Activated naive CD4-positive, alpha-beta T cell treated with anti-CD3 and anti-CD28 coated beads, Interleukin-2, amount 50 U/mL, for 72 hours (primary cell): Measurements from ENCODE around the gene CYCS. TPM values are rescaled to one million over a fixed set of nuclear protein-coding genes. Genes with fewer than 3 reads are reported as not detected.
"Not testable (repeated sequence)": the region's sequence is repeated elsewhere in the genome, so short reads cannot be mapped to it uniquely, and the experiment has no call there.

Experiments
- ATAC-seq, 2 donors: fragments of 150-1000 bp; cut with Tn5 transposase; 2 replicates each; pipeline ENCODE4 v1.10.0; 2021; ENCODE audit warnings: mild to moderate bottlenecking in 2 of 2, moderate library complexity in 2 of 2
- DNase-seq, 2 donors: peaks; one replicate each; pipeline ENCODE4 v3.0.0; 2021 to 2022; ENCODE audit warnings: low spot score in 2 of 2
- H3K27ac Mint-ChIP-seq, 2 donors: one replicate each; pipeline ENCODE4 v1.8.0; 2022; ENCODE audit warnings: mild to moderate bottlenecking in 2 of 2, mixed read lengths in 2 of 2
- H3K36me3 Mint-ChIP-seq, 2 donors: one replicate each; pipeline ENCODE4 v1.8.0; 2022; ENCODE audit warnings: mixed read lengths in 2 of 2
- H3K9me3 Mint-ChIP-seq, 2 donors: one replicate each; pipeline ENCODE4 v1.8.0; 2022; ENCODE audit warnings: mixed read lengths in 2 of 2
- total RNA-seq, 2 donors: library from RNA; stranded (reverse); gene quantifications; one replicate each; pipeline ENCODE4 v1.2.3, GENCODE V29; 2022

Gene CYCS
- total RNA-seq, 2 donors from 2014 or later, result 172 to 188 TPM

DNA sequence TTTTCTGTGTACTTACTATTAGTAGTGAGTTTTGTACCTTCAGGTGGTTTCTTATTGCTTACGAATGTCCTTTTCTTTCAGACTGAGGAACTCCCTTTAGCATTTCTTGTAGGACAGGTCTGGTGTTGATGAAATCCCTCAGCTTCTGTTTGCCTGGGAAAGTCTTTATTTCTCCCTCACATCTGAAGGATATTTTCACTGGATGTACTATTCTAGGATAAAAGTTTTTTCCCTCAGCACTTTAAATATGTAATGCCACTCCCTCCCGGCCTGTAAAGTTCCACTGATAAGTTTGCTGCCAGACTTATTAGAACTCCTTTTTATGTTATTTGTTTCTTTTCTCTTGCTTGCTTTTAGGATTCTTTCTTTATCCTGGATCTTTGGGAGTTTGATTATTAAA, 1.7 kb upstream of the CYCS start:
- DNase-seq (no peak), ATAC-seq (no peak)
- Mint-ChIP-seq H3K9me3 (no peaks in the 10 kb centered on the region), H3K27ac (peak overlapping the region in 1 of 2 donors; percentile 97), H3K36me3 (peaks cover 28 to 31% of the 10 kb centered on the region in 2 donors)

DNA sequence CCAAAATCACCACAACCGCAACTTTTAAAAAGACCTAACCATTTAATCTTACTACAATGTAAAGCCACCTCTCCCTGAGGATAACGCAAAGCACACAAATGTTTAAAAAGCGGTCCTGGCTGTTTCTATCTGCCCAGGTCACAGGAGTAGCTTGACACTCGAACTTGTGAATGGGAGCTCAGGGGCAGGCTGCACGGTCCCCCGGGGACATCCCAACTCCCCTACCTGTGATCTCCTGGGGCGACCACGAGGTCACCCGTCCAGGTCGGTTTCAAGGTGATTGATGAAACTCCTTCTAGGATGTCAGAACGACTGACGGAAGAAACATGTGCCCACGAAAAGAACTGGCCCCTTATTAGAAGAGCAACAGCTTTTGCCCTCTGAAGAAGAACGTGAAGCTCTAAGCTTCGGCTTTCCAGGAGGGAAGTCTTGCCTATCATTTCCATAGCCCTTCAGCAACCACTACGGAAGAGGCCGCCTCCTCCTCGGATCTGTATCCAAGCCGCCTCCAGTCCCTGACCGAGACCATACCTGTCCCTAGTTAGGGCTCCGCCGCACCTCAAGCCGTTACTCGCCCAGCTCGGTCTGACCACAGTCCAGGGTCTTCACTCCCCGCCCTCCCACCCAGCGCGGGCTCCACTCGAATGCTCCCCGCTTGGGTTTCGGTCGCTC, 459 bp downstream of the CYCS start:
- DNase-seq, result no peak

DNA sequence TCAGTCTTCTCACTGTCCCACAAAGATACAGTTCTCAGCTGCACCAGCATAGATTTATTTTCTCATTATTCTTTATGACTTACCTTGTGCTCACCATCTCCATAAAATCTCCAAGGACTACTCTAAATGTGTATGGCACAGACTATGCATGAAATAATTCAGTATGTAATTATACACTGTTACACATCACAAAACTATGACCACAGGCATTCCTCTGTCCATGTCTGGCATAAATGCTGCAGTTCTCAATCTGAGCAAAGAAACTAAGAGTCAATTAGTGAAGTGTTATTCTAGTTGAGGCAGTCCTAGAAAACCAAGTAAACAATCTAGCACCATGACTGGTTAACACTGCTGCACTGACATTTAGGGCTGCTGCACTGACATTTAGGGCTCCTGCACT, 2.7 kb downstream of the CYCS start:
- Mint-ChIP-seq H3K36me3 (peaks cover 36 to 52% of the 10 kb centered on the region in 2 donors), H3K27ac (peak overlapping the region in 1 of 2 donors; percentile 63), H3K9me3 (no peaks in the 10 kb centered on the region)
- DNase-seq, result no peak
- ATAC-seq, result no peak

More for the DNA sequence above, 459 bp downstream of the CYCS start:
- peaks cover 36 to 50% of the 10 kb centered on the region in 2 donors for H3K36me3 Mint-ChIP-seq
- no peak for ATAC-seq
- H3K9me3 Mint-ChIP-seq, result no peaks in the 10 kb centered on the region
- peak overlapping the region; percentile 97 to 100 for H3K27ac Mint-ChIP-seq

DNA sequence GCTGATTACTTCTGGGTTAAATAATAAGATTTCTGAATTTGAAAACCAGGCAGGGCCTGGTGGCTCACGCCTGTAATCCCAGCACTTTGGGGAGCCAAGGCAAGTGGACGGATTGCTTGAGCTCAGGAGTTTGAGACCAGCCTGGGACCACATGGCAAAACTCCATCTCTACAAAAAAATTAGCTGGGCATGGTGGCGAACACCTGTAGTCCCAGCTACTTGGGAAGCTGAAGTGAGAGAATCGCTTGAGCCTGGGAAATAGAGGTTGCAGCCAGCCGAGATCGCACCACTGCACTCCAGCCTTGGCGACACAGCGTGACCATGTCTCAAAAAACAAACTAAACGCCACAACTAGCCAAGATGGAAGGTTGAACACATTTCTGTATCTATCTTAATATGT, 3.5 kb downstream of the CYCS start:
- ATAC-seq (no peak), DNase-seq (no peak)
- Mint-ChIP-seq H3K36me3 (peaks cover 36 to 57% of the 10 kb centered on the region in 2 donors), H3K27ac (peak overlapping the region in 1 of 2 donors; percentile 36), H3K9me3 (no peaks in the 10 kb centered on the region)

DNA sequence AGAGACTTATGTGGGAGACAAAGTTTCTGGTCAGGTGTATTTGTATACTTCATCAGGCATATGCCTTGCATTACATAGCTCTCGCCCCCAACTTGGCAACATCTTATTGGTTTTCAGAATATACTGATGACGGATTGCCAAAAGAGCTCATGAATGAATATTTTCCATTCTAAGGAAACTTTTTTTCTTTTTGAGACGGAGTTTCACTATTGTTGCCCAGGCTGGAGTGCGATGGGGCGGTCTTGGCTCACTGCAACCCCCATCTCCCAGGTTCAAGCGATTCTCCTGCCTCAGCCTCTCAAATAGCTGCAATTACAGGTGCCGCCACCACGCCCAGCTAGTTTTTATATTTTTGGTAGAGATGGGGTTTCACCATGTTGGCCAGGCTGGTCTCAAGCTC, 6.0 kb downstream of the CYCS start:
- no peaks in the 10 kb centered on the region for H3K9me3 Mint-ChIP-seq
- H3K36me3 Mint-ChIP-seq, result peaks cover 24 to 46% of the 10 kb centered on the region in 2 donors
- DNase-seq (no peak), ATAC-seq (no peak)
- H3K27ac Mint-ChIP-seq, result no peak overlapping the region

DNA sequence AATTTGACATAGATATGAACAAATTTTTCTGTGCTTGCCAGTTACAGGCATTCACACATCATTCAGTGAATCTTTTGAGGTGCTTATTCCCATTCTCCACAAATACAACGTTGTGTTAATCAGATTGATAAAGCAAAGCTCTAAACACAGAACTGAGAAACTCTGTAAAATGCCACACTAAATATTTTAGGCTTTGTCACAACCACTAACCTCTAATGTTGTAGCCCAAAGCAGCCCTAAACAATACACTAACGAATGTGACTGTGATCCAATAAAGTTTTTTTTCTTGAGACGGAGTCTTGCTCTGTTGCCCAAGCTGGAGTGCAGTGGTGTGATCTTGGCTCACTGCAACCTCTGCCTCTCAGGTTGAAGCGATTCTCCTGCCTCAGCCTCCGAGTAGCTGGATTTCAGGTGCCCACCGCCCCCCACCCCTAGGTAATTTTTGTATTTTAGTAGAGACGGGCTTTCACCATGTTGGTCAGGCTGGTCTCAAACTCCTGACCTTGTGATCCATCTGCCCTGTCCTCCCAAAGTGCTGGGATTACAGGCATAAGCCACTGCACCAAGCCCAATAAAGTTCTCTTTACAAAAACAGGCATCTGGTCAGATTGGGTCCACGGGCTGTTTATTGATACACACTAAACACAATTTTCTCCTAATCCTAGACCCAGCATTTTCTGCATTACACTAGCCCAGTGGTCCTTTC, 6.9 kb downstream of the CYCS start:
- H3K36me3 Mint-ChIP-seq, result peaks cover 17 to 38% of the 10 kb centered on the region in 2 donors
- peak overlapping the region; percentile 44 to 58 for H3K27ac Mint-ChIP-seq
- H3K9me3 Mint-ChIP-seq, result no peaks in the 10 kb centered on the region
- DNase-seq, result no peak
- no peak for ATAC-seq

DNA sequence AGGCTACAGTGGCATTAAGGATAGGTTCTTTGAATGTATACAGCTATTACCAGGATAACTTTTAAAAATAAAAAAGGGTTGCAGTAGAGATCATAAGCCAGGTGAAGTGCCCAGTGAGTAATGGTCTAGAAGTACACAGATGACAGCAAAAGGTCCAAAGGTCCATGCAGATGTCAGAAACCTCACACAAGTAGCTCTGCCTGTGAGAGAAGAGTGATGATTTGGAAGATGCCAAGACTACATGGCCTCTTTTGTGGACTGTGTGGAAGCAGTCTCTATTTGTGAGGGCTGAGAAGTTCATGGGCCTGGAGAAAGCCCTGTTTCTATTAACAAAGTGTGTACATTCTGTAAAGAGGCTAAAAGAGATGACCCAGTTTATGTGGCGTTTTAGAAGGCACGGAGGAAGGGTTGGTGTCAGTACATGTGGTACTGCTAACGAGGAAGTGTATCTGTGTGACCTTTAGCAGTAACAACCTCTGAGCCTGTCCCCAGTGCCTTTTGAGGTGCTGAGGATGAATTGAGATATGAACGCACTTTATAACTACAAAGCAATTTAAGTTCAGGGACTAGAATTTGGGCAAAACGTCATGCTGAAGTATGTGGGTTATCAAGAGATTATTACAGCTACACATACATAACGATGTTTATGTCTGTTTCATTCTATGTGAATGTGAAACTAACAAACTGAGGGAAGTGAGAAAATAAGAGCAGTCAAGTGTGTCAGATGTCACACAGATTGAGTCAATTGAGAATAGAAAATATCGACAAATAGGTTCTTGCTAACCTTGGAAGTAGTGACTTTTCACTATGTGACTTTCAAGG, 7.6 kb downstream of the CYCS start:
- Mint-ChIP-seq H3K36me3 (peaks cover 15 to 36% of the 10 kb centered on the region in 2 donors), H3K27ac (peak overlapping the region; percentile 58 to 63), H3K9me3 (peaks cover 0 to 1% of the 10 kb centered on the region in 2 donors)
- no peak for DNase-seq
- peak; percentile 77 to 82 for ATAC-seq

DNA sequence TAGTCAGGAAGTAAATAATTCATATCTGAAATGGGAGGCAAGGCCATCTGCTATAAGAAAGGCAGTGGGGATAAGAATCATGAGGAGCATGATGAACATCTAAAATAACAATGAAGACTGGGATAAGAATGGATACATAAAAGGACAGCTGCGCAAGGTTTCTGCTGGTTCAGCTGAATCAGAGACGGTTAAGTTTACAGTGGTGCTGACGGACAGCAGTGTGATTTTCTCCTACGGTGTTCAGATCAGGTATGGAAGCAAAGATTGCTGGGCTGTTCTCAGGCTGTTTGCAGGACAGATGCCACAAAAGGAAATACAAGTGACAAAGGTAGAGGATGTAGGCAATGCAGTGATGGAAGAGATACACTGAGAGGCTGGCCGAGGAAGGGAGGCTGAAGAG, 8.4 kb downstream of the CYCS start:
- peaks cover 0 to 7% of the 10 kb centered on the region in 2 donors for H3K9me3 Mint-ChIP-seq
- DNase-seq (no peak), ATAC-seq (no peak)
- peaks cover 7 to 33% of the 10 kb centered on the region in 2 donors for H3K36me3 Mint-ChIP-seq
- H3K27ac Mint-ChIP-seq, result peak overlapping the region in 1 of 2 donors; percentile 58

DNA sequence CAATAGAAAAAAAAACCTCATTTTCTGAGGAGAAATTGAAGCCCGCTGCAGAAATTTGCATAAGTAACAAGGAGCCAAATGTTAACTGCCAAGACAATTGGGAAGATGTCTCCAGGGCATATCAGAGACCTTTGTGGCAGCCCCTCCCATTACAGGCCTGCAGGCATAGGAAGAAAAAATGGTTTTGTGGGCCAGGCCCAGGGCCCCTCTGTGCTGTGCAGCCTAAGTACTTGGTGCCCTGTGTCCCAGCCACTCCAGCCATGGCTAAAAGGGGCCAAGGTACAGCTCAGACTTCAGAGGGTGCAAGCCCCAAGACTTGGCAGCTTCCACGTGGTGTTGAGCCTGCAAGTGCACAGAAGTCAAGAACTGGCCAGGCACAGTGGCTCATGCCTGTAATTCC, 14.5 kb downstream of the CYCS start:
- H3K27ac Mint-ChIP-seq, ATAC-seq, H3K9me3 Mint-ChIP-seq, DNase-seq, H3K36me3 Mint-ChIP-seq: not testable (repeated sequence)

DNA sequence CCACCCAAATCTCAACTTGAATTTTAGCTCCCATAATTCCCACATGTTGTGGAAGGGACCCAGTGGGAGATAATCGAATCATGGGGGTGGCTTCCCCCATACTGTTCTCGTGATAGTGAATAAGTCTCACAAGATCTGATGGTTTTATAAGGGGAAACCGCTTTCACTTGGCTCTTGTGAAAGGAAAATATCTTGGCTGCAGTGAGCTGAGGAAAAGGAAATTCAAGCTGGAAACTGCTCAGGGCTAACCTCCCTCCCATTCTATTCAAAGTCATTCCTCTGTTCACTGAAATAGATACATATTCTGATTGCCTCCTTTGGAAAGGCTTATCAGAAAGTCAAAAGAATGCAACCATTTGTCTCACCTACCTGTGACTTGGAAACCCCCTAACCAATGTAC, 15.8 kb downstream of the CYCS start:
- Mint-ChIP-seq H3K27ac (no peak overlapping the region), H3K36me3 (peaks cover 0 to 6% of the 10 kb centered on the region in 2 donors), H3K9me3 (peaks cover 0 to 7% of the 10 kb centered on the region in 2 donors)
- no peak for ATAC-seq
- DNase-seq, result no peak

DNA sequence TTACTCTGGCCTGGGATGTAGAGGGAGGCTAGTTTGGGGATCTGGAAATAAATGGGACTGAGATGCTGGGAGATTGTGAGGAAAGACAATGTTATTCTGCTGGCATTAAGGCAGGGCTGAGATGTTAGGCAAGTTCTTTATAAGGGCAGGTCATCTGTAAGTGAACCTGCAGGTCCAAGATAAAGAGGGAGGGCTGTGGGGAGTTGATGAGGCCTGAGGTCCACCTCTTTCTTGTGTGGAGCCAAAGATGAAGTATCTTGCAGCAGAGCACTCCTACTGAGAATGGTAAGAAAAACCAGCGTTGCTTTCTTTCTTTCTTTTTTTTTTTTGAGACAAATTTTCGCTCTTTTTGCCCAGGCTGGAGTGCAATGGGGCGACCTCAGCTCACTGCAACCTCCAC, 19.1 kb downstream of the CYCS start:
- ATAC-seq (no peak), DNase-seq (no peak)
- H3K27ac Mint-ChIP-seq, result no peak overlapping the region
- no peaks in the 10 kb centered on the region for H3K36me3 Mint-ChIP-seq
- no peaks in the 10 kb centered on the region for H3K9me3 Mint-ChIP-seq

DNA sequence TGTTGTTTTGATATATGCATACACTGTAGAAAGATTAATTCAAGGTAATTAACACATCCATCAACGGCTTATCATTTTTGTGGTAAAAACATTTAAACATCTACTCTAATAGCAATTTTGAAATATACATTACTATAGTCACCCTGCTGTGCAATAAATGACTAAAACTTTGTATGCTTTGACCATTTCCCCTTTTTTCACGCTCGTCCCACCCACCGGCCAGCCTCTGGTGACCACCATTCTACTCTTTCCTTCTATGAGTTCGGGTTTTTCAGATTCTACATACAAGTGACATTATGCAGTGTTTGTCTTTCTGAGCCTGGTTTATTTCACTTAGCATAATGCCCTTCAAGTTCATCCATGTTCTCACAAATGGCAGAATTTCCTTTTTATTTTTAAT, 21.3 kb downstream of the CYCS start:
- no peak for ATAC-seq

DNA sequence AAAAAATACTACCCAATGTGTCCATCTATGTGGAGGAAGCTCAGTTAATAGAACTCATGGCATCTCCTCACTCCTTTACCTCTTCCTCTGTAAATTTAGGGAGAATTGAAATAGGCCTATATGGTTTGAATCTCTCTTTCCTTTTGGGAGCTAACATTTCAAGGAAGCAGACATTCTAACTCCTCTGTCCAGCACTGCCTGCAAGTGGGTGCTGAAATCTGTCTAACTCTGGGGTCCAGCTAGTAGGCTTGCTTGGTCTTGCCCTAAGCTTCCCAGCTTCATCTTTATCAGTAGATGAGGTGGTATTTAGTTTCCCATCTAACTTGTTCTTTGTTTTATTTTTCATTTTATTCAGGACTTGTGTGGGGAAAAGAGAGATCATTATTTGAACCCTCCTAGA, 23.2 kb downstream of the CYCS start:
- ATAC-seq, result no peak
- Mint-ChIP-seq H3K9me3 (no peaks in the 10 kb centered on the region), H3K27ac (no peak overlapping the region), H3K36me3 (no peaks in the 10 kb centered on the region)
- DNase-seq, result no peak

More for the DNA sequence above, 21.3 kb downstream of the CYCS start:
- no peak overlapping the region for H3K27ac Mint-ChIP-seq
- no peaks in the 10 kb centered on the region for H3K36me3 Mint-ChIP-seq
- DNase-seq, result no peak
- no peaks in the 10 kb centered on the region for H3K9me3 Mint-ChIP-seq

DNA sequence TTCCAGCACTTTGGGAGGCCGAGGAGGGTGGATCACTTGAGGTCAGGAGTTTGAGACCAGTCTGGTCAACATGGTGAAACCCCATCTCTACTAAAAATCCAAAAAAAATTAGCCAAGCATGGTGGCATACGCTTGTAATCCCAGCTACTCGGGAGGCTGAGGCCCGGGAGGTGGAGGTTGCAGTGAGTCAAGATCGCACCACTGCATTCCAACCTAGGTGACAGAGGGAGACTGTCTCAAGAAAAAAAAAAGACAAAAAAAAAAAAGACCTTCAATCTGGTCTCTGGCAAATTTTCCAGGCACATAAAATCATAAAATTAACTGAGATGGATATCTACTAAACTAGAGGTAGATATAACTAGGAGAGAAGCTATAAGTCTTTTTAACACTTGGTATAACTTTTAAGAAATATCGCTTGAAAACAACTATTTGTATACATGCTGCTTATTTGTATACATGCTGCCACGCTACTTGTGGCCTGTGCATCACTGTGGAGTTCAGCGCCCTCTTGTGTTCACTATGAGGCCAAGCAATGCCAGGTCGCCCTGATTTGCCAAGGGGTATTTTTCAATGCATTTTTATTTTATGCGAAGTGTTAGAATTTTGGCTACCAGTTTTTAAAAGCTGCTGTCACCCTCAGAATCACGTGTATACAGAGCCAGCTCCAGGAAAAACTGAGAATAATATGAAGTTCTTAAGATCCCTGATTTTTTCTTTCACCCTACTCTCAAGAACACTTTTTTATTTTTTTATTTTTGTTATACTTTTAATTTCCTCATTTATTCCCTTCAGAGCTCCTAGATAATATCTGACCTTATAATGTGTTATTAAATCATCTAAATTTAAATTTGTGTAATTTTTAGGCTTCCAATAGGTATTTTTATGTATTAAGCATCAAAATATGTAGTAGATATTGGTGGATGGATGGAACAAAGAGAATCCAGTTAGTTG, 26.7 kb downstream of the CYCS start:
- H3K27ac Mint-ChIP-seq, result no peak overlapping the region
- DNase-seq (peak in 1 of 2 donors; percentile 51), ATAC-seq (peak; percentile 72 to 81)
- no peaks in the 10 kb centered on the region for H3K36me3 Mint-ChIP-seq
- no peaks in the 10 kb centered on the region for H3K9me3 Mint-ChIP-seq

DNA sequence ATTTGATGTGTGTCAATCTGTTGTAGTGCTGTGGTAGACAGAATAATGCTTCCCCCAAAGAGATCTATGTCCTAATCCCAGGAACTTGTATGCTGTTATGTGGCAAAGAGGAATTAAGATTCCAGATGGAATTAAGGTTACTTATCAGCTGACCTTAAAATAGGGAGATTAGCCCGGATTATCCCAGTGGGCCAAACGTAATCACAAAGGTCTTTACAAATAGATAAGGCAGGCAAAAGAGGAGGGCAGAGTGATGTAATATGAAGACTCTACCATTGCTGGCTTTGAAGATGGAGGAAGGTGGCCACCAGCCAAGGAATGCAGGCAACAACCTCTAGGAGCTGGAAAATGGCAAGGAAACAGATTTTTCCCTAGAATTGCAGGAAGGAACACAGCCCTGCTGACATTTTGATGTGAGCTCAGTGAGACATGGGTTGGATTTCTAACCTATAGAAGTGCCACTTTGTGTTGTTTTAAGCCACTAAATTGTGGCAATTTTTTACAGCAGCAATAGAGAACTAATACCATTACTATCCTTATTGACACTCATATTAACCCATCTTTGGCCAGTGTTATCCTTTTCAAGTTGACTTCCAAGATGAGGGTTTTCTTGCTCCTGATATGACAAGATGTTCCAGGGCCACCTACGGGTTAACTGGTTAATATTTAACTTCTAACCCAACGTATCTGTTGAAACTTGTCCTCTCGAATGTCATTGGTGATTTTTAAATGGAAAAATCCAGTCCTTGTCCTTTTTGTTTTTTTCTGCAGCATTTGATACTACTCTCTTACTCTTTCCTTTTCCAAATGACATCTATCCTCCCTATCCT, 29.3 kb downstream of the CYCS start:
- no peak overlapping the region for H3K27ac Mint-ChIP-seq

More for the DNA sequence above, 29.3 kb downstream of the CYCS start:
- no peak for ATAC-seq
- Mint-ChIP-seq H3K9me3 (no peaks in the 10 kb centered on the region), H3K36me3 (no peaks in the 10 kb centered on the region)
- no peak for DNase-seq
